ENCODE measurements around the gene GPR142. TPM values are rescaled to one million over a fixed set of nuclear protein-coding genes. Genes with fewer than 3 reads are reported as not detected.
"Not testable (repeated sequence)": the region's sequence is repeated elsewhere in the genome, so short reads cannot be mapped to it uniquely, and the experiment has no call there.

Gene GPR142
- total RNA-seq, 1 experiment from 2014 or later, result 0.33 TPM

GRCh38 chr17:74404789-74405188 is 37.5 kb downstream of the GPR142 start:
- H3K56ac ChIP-seq (ENCODE audit: insufficient read length, low read depth, low read length), result no peak overlapping the region
- DNase-seq, result no peak
- H3K23me2 ChIP-seq (ENCODE audit: insufficient read length, low read depth, low read length, poor library complexity, severe bottlenecking), result no peaks in the 10 kb centered on the region
- H3K18ac ChIP-seq (ENCODE audit: insufficient read length, low read depth, low read length), result no peak overlapping the region
- WGBS (ENCODE audit: extremely low coverage, insufficient read length, low lambda C conversion rate), result no CpG with 5 or more reads among the region's 6 CpGs
- Mint-ChIP-seq H3K27ac (peak overlapping the region in 1 of 3 experiments; percentile 4; a peak in 3 of 7 replicates), H3K9me3 (no peaks in the 10 kb centered on the region), H3K36me3 (ENCODE audit: insufficient read depth in 1 of 3, low read depth in 3 of 3) (no peaks in the 10 kb centered on the region), H3K27me3 (ENCODE audit: low read depth) (peaks cover 10% of the 10 kb centered on the region), H3K4me3 (peak overlapping the region in 1 of 2 experiments; percentile 51; a peak in 2 of 5 replicates), H3K4me1 (peaks cover 14 to 19% of the 10 kb centered on the region in 2 experiments)
- no peaks in the 10 kb centered on the region for H4K20me1 ChIP-seq (ENCODE audit: control insufficient read depth, insufficient read depth, insufficient read length)
- no peak overlapping the region for H3T11ph ChIP-seq (ENCODE audit: low read length)
- no peaks in the 10 kb centered on the region for H3K27me3 ChIP-seq (ENCODE audit: insufficient read depth, low read length)
- H4K5ac ChIP-seq (ENCODE audit: insufficient read length, low read depth, low read length), result no peak overlapping the region
- H2BK5ac ChIP-seq (ENCODE audit: insufficient read length, low read length), result no peak overlapping the region
- H2BK15ac ChIP-seq (ENCODE audit: low read depth, low read length), result no peak overlapping the region
- no peaks in the 10 kb centered on the region for H3K79me1 ChIP-seq (ENCODE audit: insufficient read depth, low read depth, low read length, poor library complexity, severe bottlenecking)
- no peak overlapping the region for H3K4ac ChIP-seq (ENCODE audit: low read depth, low read length)
- H4K8ac ChIP-seq (replicated peaks; ENCODE audit: insufficient read length, low read depth, low read length), result no peak overlapping the region
- no peaks in the 10 kb centered on the region for H3K9me3 ChIP-seq (ENCODE audit: control insufficient read depth, low read depth, low read length)
- TF ChIP-seq CTCF (conservative IDR thresholded peaks at IDR 0.05), result no peak
- no peak overlapping the region for H2AK5ac ChIP-seq (ENCODE audit: insufficient read length, low read length)
- no peak overlapping the region for H3K27ac ChIP-seq (ENCODE audit: insufficient read length, low read depth, low read length)
- H2AFZ ChIP-seq (ENCODE audit: low read length), result no peak overlapping the region
- no peak overlapping the region for H3K9ac ChIP-seq (ENCODE audit: extremely low read depth, insufficient read length, low read length)
- no peak overlapping the region for H4K91ac ChIP-seq (ENCODE audit: insufficient read length, low read depth, low read length)
- H3K23ac ChIP-seq (ENCODE audit: insufficient read length, low read depth, low read length), result no peak overlapping the region
- no peak overlapping the region for H3K14ac ChIP-seq (ENCODE audit: insufficient read depth, low read length)
- H3K79me2 ChIP-seq (ENCODE audit: insufficient read depth, low read length), result no peaks in the 10 kb centered on the region
- H2BK12ac ChIP-seq (ENCODE audit: insufficient read length, low read depth, low read length), result no peak overlapping the region
- peak overlapping the region; percentile 13 for H3K4me2 ChIP-seq (ENCODE audit: insufficient read depth, insufficient read length, low read length)
- H2BK20ac ChIP-seq (ENCODE audit: low read depth, low read length, poor library complexity, severe bottlenecking), result no peak overlapping the region
- no peak overlapping the region for H2BK120ac ChIP-seq (ENCODE audit: low read depth, low read length, poor library complexity, severe bottlenecking)
- peaks cover 5% of the 10 kb centered on the region; the same call in 1 of the 2 replicates for H3K4me1 ChIP-seq (ENCODE audit: insufficient read depth, low read length)

GRCh38 chr17:74405311-74405710 is 38.0 kb downstream of the GPR142 start:
- not testable (repeated sequence) for H2BK20ac ChIP-seq (ENCODE audit: low read depth, low read length, poor library complexity, severe bottlenecking); H2BK12ac ChIP-seq (ENCODE audit: insufficient read length, low read depth, low read length); H4K8ac ChIP-seq (replicated peaks; ENCODE audit: insufficient read length, low read depth, low read length); H3K23ac ChIP-seq (ENCODE audit: insufficient read length, low read depth, low read length); H3K14ac ChIP-seq (ENCODE audit: insufficient read depth, low read length); H2AFZ ChIP-seq (ENCODE audit: low read length); H3K79me1 ChIP-seq (ENCODE audit: insufficient read depth, low read depth, low read length, poor library complexity, severe bottlenecking); H3T11ph ChIP-seq (ENCODE audit: low read length); H3K4ac ChIP-seq (ENCODE audit: low read depth, low read length); H4K91ac ChIP-seq (ENCODE audit: insufficient read length, low read depth, low read length); H3K23me2 ChIP-seq (ENCODE audit: insufficient read length, low read depth, low read length, poor library complexity, severe bottlenecking); H2BK15ac ChIP-seq (ENCODE audit: low read depth, low read length); H3K36me3 Mint-ChIP-seq (ENCODE audit: insufficient read depth in 1 of 3, low read depth in 3 of 3); H3K9ac ChIP-seq (ENCODE audit: extremely low read depth, insufficient read length, low read length); H3K9me3 Mint-ChIP-seq; H3K56ac ChIP-seq (ENCODE audit: insufficient read length, low read depth, low read length); H3K27me3 ChIP-seq (ENCODE audit: insufficient read depth, low read length); H3K27ac ChIP-seq (ENCODE audit: insufficient read length, low read depth, low read length); H3K4me3 Mint-ChIP-seq; H4K20me1 ChIP-seq (ENCODE audit: control insufficient read depth, insufficient read depth, insufficient read length); H3K18ac ChIP-seq (ENCODE audit: insufficient read length, low read depth, low read length); H3K79me2 ChIP-seq (ENCODE audit: insufficient read depth, low read length); H2AK5ac ChIP-seq (ENCODE audit: insufficient read length, low read length); H4K5ac ChIP-seq (ENCODE audit: insufficient read length, low read depth, low read length); H3K4me1 ChIP-seq (ENCODE audit: insufficient read depth, low read length); H2BK5ac ChIP-seq (ENCODE audit: insufficient read length, low read length); H2BK120ac ChIP-seq (ENCODE audit: low read depth, low read length, poor library complexity, severe bottlenecking); H3K4me2 ChIP-seq (ENCODE audit: insufficient read depth, insufficient read length, low read length); DNase-seq; H3K9me3 ChIP-seq (ENCODE audit: control insufficient read depth, low read depth, low read length)
- Mint-ChIP-seq H3K27me3 (ENCODE audit: low read depth) (peaks cover 10% of the 10 kb centered on the region), H3K4me1 (peaks cover 14 to 23% of the 10 kb centered on the region in 2 experiments), H3K27ac (peak overlapping the region in 1 of 3 experiments; percentile 44; a peak in 1 of 7 replicates)
- no CpG with 5 or more reads among the region's 5 CpGs for WGBS (ENCODE audit: extremely low coverage, insufficient read length, low lambda C conversion rate)
